Measurements from ENCODE around the gene DPP6. TPM values are rescaled to one million over a fixed set of nuclear protein-coding genes. Genes with fewer than 3 reads are reported as not detected.

DPP6 gene
- total and polyA plus RNA-seq, 2 of the 8 experiments (the other 6 are each of a cell fraction or from before 2014, with no cell fraction given), result 4.7 to 6.8 TPM

GRCh38 chr7:154204046-154204445 lies 151.8 kb downstream of the DPP6 start:
- Histone ChIP-seq H3K23ac (ENCODE audit: insufficient read length) (no peak overlapping the region), H3K79me2 (ENCODE audit: control insufficient read depth in 1 of 2, insufficient read depth in 2 of 2, low read length in 2 of 2) (no peaks in the 10 kb centered on the region), H3K4me1 (replicated peaks in 1 of 4; ENCODE audit: control insufficient read depth in 3 of 4, insufficient read depth in 4 of 4, low read length in 3 of 4) (peaks cover 0 to 5% (median 2%) of the 10 kb centered on the region in 4 experiments; a peak in 3 of 7 replicates), H3K14ac (ENCODE audit: insufficient read length) (no peak overlapping the region), H2BK120ac (replicated peaks; ENCODE audit: low read depth, low read length) (no peak overlapping the region), H3K18ac (ENCODE audit: extremely low read depth, low read length) (no peak overlapping the region), H2BK15ac (ENCODE audit: low read length) (no peak overlapping the region), H2BK5ac (ENCODE audit: low read depth, low read length) (no peak overlapping the region), H4K20me1 (replicated peaks in 1 of 2; ENCODE audit: control insufficient read depth in 1 of 2, insufficient read depth in 2 of 2, low read length in 2 of 2) (no peaks in the 10 kb centered on the region), H3K36me3 (ENCODE audit: control insufficient read depth in 2 of 4, insufficient read depth in 4 of 4, low read length in 3 of 4) (no peaks in the 10 kb centered on the region), H3K4ac (replicated peaks; ENCODE audit: insufficient read length, low read depth, low read length) (no peak overlapping the region), H2AK5ac (ENCODE audit: low read depth, low read length) (no peak overlapping the region), H2BK12ac (ENCODE audit: low read depth, low read length) (no peak overlapping the region), H3K9me3 (ENCODE audit: insufficient read depth in 2 of 2, low read depth in 1 of 2, low read length in 1 of 2) (no peaks in the 10 kb centered on the region), H2AFZ (ENCODE audit: low read length) (no peak overlapping the region), H4K5ac (ENCODE audit: insufficient read length, low read depth, low read length) (no peak overlapping the region), H3K27me3 (replicated peaks in 1 of 4; ENCODE audit: control insufficient read depth in 3 of 4, extremely low read depth in 1 of 4, insufficient read depth in 3 of 4, low read length in 3 of 4) (no peaks in the 10 kb centered on the region), H3K56ac (replicated peaks; ENCODE audit: insufficient read length, low read depth, low read length) (no peak overlapping the region), H3K23me2 (ENCODE audit: low read depth, low read length) (no peaks in the 10 kb centered on the region), H3K4me2 (ENCODE audit: insufficient read depth in 1 of 2, low read depth in 2 of 2, low read length in 2 of 2) (no peak overlapping the region), H3K9ac (replicated peaks in 1 of 4; ENCODE audit: extremely low read depth in 1 of 4, low read depth in 3 of 4, low read length in 3 of 4) (no peak overlapping the region), H4K8ac (ENCODE audit: extremely low read depth, insufficient read depth, low read length) (no peak overlapping the region), H3K27ac (ENCODE audit: low read depth, low read length) (no peak overlapping the region), H3K79me1 (ENCODE audit: low read depth, low read length) (no peaks in the 10 kb centered on the region), H3K4me3 (ENCODE audit: extremely low read depth in 1 of 4, insufficient read depth in 2 of 4, low read depth in 3 of 4, low read length in 4 of 4) (no peak overlapping the region), H4K91ac (replicated peaks; ENCODE audit: insufficient read length, low read length) (no peak overlapping the region), H2BK20ac (ENCODE audit: low read length) (no peak overlapping the region)
- DNase-seq (ENCODE audit: low read depth in 1 of 2, low spot score in 2 of 2), result no peak
- no peak for FAIRE-seq
- WGBS, 2 experiments (ENCODE audit: extremely low coverage in 1 of 2, insufficient coverage in 1 of 2, insufficient read length in 1 of 2, insufficient replicate concordance in 2 of 2, low coverage in 1 of 2, low lambda C conversion rate in 2 of 2, missing lambda C conversion rate in 1 of 2), result 92% methylated on average over 4 of the region's 4 CpGs; no CpG with 5 or more reads in 1 of the 2 experiments
- POLR2A ChIA-PET (ENCODE audit: partially characterized antibody), result no interaction called here
- CTCF ChIA-PET (ENCODE audit: partially characterized antibody), result interaction anchor here (0.9 to 1.5 kb wide), 2 partner anchors 9 to 15 kb away, joined by 3 read pairs; no protein-coding TSS in a partner anchor
- no peak for TF ChIP-seq POLR2AphosphoS5 (IDR thresholded peaks at IDR 0.05; ENCODE audit: low read depth, low read length)
- no peak for TF ChIP-seq BACH1 (IDR thresholded peaks at IDR 0.05; ENCODE audit: low read length)
- no peak for TF ChIP-seq RNF2 (IDR thresholded peaks at IDR 0.05; ENCODE audit: borderline replicate concordance, low read depth, low read length, missing control alignments, poor library complexity, severe bottlenecking)
- TF ChIP-seq CBX5 (IDR thresholded peaks at IDR 0.05; ENCODE audit: low read depth, low read length), result no peak
- TF ChIP-seq CTBP2 (IDR thresholded peaks at IDR 0.05; ENCODE audit: borderline replicate concordance, insufficient read depth, insufficient read length, low read length), result no peak
- no peak for TF ChIP-seq SAP30 (IDR thresholded peaks at IDR 0.05; ENCODE audit: insufficient read depth, insufficient replicate concordance, low read length)
- TF ChIP-seq RXRA (IDR thresholded peaks at IDR 0.05; ENCODE audit: insufficient read depth, low read depth, low read length), result no peak
- no peak for TF ChIP-seq TEAD4 (IDR thresholded peaks at IDR 0.05; ENCODE audit: low read depth, low read length)
- no peak for TF ChIP-seq RAD21 (IDR thresholded peaks at IDR 0.05 in 1 of 2, conservative IDR thresholded peaks at IDR 0.05 in 1 of 2; ENCODE audit: low read depth in 2 of 2, low read length in 2 of 2)
- no peak for TF ChIP-seq TCF12 (IDR thresholded peaks at IDR 0.05; ENCODE audit: low read depth, low read length)
